ENCODE results near the gene TMEM229B.

DNA sequence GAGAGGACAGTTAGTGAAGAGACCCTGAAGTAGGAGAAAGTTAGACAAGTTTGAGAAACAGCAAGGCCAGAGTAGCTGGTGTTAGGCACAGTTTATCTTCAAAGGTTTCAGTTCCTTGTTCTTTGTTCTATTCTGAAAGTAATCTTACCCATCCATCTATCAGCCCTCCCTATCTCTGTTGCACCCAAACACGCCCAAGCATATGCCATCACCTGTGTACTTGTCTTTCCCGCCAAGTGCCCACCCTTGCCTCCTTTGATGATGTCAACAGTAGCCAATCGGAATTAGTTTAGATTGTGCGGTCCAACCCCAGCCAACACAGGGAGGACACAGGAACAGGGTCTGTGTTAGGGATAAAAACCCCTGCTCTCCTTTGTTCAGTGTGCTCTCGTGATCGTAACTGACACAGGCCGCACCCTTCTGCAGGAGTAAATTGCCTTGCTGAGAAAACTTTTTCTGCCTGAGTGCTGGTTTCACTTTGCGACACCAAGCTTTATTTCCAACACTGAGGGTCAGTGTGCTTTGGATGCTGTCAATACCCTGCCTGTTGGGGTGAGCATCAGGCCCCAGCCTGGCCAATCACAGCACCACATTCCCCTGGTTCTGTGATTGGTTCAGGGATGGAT lies 4.7 kb upstream of the TMEM229B start:
- TF ChIP-seq, protein P1, sequence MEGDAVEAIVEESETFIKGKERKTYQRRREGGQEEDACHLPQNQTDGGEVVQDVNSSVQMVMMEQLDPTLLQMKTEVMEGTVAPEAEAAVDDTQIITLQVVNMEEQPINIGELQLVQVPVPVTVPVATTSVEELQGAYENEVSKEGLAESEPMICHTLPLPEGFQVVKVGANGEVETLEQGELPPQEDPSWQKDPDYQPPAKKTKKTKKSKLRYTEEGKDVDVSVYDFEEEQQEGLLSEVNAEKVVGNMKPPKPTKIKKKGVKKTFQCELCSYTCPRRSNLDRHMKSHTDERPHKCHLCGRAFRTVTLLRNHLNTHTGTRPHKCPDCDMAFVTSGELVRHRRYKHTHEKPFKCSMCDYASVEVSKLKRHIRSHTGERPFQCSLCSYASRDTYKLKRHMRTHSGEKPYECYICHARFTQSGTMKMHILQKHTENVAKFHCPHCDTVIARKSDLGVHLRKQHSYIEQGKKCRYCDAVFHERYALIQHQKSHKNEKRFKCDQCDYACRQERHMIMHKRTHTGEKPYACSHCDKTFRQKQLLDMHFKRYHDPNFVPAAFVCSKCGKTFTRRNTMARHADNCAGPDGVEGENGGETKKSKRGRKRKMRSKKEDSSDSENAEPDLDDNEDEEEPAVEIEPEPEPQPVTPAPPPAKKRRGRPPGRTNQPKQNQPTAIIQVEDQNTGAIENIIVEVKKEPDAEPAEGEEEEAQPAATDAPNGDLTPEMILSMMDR (IDR thresholded peaks at IDR 0.05; ENCODE audit: low read depth, low read length, missing input control), result no peak
- TF ChIP-seq, protein P2, sequence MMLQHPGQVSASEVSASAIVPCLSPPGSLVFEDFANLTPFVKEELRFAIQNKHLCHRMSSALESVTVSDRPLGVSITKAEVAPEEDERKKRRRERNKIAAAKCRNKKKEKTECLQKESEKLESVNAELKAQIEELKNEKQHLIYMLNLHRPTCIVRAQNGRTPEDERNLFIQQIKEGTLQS (IDR thresholded peaks at IDR 0.05), result no peak
- TF ChIP-seq JUND (IDR thresholded peaks at IDR 0.05) (no peak), RAD21 (IDR thresholded peaks at IDR 0.05) (no peak), GABPA (IDR thresholded peaks at IDR 0.05 in 1 of 2, conservative IDR thresholded peaks at IDR 0.05 in 1 of 2) (no peak), HNF4A (conservative IDR thresholded peaks at IDR 0.05) (no peak)
- TF ChIP-seq, protein P3, sequence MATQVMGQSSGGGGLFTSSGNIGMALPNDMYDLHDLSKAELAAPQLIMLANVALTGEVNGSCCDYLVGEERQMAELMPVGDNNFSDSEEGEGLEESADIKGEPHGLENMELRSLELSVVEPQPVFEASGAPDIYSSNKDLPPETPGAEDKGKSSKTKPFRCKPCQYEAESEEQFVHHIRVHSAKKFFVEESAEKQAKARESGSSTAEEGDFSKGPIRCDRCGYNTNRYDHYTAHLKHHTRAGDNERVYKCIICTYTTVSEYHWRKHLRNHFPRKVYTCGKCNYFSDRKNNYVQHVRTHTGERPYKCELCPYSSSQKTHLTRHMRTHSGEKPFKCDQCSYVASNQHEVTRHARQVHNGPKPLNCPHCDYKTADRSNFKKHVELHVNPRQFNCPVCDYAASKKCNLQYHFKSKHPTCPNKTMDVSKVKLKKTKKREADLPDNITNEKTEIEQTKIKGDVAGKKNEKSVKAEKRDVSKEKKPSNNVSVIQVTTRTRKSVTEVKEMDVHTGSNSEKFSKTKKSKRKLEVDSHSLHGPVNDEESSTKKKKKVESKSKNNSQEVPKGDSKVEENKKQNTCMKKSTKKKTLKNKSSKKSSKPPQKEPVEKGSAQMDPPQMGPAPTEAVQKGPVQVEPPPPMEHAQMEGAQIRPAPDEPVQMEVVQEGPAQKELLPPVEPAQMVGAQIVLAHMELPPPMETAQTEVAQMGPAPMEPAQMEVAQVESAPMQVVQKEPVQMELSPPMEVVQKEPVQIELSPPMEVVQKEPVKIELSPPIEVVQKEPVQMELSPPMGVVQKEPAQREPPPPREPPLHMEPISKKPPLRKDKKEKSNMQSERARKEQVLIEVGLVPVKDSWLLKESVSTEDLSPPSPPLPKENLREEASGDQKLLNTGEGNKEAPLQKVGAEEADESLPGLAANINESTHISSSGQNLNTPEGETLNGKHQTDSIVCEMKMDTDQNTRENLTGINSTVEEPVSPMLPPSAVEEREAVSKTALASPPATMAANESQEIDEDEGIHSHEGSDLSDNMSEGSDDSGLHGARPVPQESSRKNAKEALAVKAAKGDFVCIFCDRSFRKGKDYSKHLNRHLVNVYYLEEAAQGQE (IDR thresholded peaks at IDR 0.05), result no peak

Data from liver (tissue), 3 donors.